ENCODE results near the gene APBA1.

DNA sequence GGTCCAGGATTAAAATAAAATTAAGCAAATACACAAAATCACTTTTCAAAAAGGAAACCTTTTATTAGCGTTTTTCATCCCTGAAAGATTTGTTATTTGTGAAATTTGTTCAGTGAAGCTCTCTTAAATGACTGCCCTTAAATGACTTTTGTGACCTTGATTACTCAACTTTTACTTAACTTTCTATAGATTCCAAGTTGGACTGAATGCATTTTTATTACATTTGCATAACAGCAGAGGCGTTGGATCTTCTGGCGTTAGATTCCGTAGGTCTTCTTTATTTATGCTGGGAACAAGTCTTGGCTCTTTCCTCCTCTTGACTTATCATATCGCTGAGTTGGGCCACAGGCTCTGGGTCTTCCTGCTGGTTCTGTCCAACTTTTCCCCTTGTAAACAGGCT, 78.4 kb downstream of the APBA1 start:
- TF ChIP-seq, protein P1, sequence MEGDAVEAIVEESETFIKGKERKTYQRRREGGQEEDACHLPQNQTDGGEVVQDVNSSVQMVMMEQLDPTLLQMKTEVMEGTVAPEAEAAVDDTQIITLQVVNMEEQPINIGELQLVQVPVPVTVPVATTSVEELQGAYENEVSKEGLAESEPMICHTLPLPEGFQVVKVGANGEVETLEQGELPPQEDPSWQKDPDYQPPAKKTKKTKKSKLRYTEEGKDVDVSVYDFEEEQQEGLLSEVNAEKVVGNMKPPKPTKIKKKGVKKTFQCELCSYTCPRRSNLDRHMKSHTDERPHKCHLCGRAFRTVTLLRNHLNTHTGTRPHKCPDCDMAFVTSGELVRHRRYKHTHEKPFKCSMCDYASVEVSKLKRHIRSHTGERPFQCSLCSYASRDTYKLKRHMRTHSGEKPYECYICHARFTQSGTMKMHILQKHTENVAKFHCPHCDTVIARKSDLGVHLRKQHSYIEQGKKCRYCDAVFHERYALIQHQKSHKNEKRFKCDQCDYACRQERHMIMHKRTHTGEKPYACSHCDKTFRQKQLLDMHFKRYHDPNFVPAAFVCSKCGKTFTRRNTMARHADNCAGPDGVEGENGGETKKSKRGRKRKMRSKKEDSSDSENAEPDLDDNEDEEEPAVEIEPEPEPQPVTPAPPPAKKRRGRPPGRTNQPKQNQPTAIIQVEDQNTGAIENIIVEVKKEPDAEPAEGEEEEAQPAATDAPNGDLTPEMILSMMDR (optimal IDR thresholded peaks at IDR 0.05 in 1 of 3, IDR thresholded peaks at IDR 0.05 in 1 of 3, conservative IDR thresholded peaks at IDR 0.05 in 1 of 3; ENCODE audit: extremely low read depth in 1 of 3, insufficient read depth in 2 of 3, low read length in 3 of 3): no peak
- TF ChIP-seq EZH2 (IDR thresholded peaks at IDR 0.05; ENCODE audit: low read length): no peak

All from keratinocyte (primary cell).